Measurements from ENCODE around the gene IGF2R. TPM values are rescaled to one million over a fixed set of nuclear protein-coding genes. Genes with fewer than 3 reads are reported as not detected.

Gene IGF2R
- total RNA-seq, 2 experiments from 2014 or later, result 19.3 to 37.6 TPM

DNA sequence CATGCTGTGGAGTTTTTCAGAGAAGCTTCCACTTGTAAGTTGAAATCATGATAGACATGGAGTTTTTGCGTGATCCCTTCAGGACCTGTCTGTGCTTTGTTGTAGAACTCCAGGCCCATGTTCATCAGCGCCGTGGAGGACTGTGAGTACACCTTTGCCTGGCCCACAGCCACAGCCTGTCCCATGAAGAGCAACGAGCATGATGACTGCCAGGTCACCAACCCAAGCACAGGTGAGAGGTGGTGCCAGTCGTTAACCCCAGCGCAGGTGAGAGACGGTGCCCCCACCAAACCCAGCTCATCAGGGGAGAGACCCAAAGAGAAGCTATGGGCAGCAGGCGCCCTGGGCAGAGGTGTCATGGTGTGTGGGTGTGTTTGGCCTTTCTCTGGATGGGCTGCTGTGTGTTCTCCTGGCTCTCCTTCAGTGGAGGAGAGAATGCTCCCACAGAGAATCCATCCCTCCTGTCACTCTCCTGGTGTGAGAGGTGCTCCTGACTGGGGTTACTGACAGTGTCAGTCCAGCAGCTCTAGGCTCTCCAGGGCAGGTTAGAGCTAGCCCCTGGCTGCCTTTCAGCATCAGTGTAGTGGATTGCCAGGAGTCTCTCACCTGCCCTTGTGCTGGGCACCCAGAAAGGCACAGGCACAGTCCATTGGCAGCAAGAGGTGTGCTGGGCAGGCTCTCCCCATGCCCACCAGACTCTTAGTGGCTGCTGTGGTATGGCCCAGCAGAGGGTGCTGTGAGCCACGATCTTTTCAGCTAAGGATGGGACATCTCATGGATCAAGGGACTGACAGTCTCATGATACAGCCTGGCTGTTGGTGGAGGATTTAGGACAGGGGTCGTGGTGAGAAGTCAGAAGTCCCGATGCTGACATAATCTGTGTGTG lies 103.2 kb downstream of the IGF2R start:
- Histone ChIP-seq H2AFZ (ENCODE audit: low read length) (no peak overlapping the region), H3K9me3 (ENCODE audit: low read length) (no peaks in the 10 kb centered on the region), H3K79me2 (ENCODE audit: insufficient read depth, low read depth, low read length) (no peaks in the 10 kb centered on the region), H3K4me2 (ENCODE audit: low read length) (no peak overlapping the region), H3K36me3 (ENCODE audit: insufficient read depth, low read length) (peaks cover 71% of the 10 kb centered on the region), H3K4me1 (ENCODE audit: insufficient read depth, low read length, poor library complexity, severe bottlenecking) (peaks cover 26% of the 10 kb centered on the region), H3K27ac (ENCODE audit: low read depth, low read length, poor library complexity, severe bottlenecking) (no peak overlapping the region), H4K20me1 (ENCODE audit: insufficient read depth, low read length) (no peaks in the 10 kb centered on the region), H3K9me2 (ENCODE audit: insufficient read depth, low read length) (no peaks in the 10 kb centered on the region), H3K4me3 (ENCODE audit: low read depth, low read length, poor library complexity, severe bottlenecking) (no peak overlapping the region)
- DNase-seq (ENCODE audit: low spot score), result peak; percentile 9
- ChIA-PET CTCF (ENCODE audit: unreplicated experiment) (no interaction called here), POLR2A (no interaction called here)
- BruUV-seq (replicated peaks), result no TSS peak
- TF ChIP-seq EZH2phosphoT487 (IDR thresholded peaks at IDR 0.05; ENCODE audit: borderline replicate concordance, low read depth, low read length), result no peak
- TF ChIP-seq, protein P1, sequence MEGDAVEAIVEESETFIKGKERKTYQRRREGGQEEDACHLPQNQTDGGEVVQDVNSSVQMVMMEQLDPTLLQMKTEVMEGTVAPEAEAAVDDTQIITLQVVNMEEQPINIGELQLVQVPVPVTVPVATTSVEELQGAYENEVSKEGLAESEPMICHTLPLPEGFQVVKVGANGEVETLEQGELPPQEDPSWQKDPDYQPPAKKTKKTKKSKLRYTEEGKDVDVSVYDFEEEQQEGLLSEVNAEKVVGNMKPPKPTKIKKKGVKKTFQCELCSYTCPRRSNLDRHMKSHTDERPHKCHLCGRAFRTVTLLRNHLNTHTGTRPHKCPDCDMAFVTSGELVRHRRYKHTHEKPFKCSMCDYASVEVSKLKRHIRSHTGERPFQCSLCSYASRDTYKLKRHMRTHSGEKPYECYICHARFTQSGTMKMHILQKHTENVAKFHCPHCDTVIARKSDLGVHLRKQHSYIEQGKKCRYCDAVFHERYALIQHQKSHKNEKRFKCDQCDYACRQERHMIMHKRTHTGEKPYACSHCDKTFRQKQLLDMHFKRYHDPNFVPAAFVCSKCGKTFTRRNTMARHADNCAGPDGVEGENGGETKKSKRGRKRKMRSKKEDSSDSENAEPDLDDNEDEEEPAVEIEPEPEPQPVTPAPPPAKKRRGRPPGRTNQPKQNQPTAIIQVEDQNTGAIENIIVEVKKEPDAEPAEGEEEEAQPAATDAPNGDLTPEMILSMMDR (conservative IDR thresholded peaks at IDR 0.05; ENCODE audit: low read length), result peak; percentile 58
- intact Hi-C loops (cut with micrococcal nuclease; ENCODE audit: unreplicated experiment), result no loop called here

DNA sequence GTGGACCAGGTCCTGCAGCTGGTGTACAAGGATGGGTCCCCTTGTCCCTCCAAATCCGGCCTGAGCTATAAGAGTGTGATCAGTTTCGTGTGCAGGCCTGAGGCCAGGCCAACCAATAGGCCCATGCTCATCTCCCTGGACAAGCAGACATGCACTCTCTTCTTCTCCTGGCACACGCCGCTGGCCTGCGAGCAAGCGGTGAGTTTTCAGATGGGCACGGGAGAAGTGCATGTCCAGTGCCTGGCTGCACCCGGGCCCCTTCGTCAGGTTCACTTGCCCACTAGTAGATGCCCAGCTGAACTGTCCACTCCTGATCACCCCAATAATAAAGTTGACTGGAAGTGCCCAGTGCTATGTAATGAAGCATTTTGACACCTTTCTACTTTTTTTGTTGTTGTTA lies 104.4 kb downstream of the IGF2R start:
- intact Hi-C loops (cut with micrococcal nuclease; ENCODE audit: unreplicated experiment), result no loop called here
- CTCF ChIA-PET (ENCODE audit: unreplicated experiment), result no interaction called here
- Histone ChIP-seq H3K36me3 (ENCODE audit: insufficient read depth, low read length) (peaks cover 66% of the 10 kb centered on the region), H3K4me2 (ENCODE audit: low read length) (no peak overlapping the region), H2AFZ (ENCODE audit: low read length) (no peak overlapping the region), H4K20me1 (ENCODE audit: insufficient read depth, low read length) (no peaks in the 10 kb centered on the region), H3K9me2 (ENCODE audit: insufficient read depth, low read length) (no peaks in the 10 kb centered on the region), H3K4me1 (ENCODE audit: insufficient read depth, low read length, poor library complexity, severe bottlenecking) (peaks cover 25% of the 10 kb centered on the region), H3K4me3 (ENCODE audit: low read depth, low read length, poor library complexity, severe bottlenecking) (no peak overlapping the region), H3K79me2 (ENCODE audit: insufficient read depth, low read depth, low read length) (no peaks in the 10 kb centered on the region), H3K27ac (ENCODE audit: low read depth, low read length, poor library complexity, severe bottlenecking) (no peak overlapping the region), H3K9me3 (ENCODE audit: low read length) (no peaks in the 10 kb centered on the region)
- POLR2A ChIA-PET, result interaction anchor here (0.7 kb wide), 1 partner anchor 82 kb away, joined by 3 read pairs; no protein-coding TSS in a partner anchor
- TF ChIP-seq, protein P1 (conservative IDR thresholded peaks at IDR 0.05; ENCODE audit: low read length), result no peak
- no peak for TF ChIP-seq EZH2phosphoT487 (IDR thresholded peaks at IDR 0.05; ENCODE audit: borderline replicate concordance, low read depth, low read length)
- TSS peak; percentile 30 for BruUV-seq (replicated peaks)
- no peak for DNase-seq (ENCODE audit: low spot score)

DNA sequence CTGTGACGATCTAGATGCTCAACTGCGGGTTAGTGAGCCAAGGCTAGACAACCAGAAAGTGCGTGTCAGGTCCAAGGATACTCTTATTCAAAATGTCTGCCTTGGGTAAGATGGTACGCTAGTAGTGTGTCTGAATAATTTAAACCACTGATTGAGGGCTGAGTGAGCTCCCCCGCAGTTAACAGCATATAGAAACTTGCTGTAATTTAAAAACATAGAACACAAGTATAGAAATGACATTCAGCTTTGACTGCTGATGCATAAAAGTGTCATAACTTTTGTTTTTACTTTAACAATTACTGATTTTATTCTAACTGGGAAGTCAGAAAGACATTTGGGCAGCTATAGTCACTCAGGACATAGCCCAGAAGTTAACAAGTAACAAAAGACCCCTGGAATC lies 107.1 kb downstream of the IGF2R start:
- Histone ChIP-seq H3K4me2 (ENCODE audit: low read length) (no peak overlapping the region), H2AFZ (ENCODE audit: low read length) (no peak overlapping the region), H4K20me1 (ENCODE audit: insufficient read depth, low read length) (no peaks in the 10 kb centered on the region), H3K79me2 (ENCODE audit: insufficient read depth, low read depth, low read length) (no peaks in the 10 kb centered on the region), H3K36me3 (ENCODE audit: insufficient read depth, low read length) (peaks cover 62% of the 10 kb centered on the region), H3K4me3 (ENCODE audit: low read depth, low read length, poor library complexity, severe bottlenecking) (no peak overlapping the region), H3K27ac (ENCODE audit: low read depth, low read length, poor library complexity, severe bottlenecking) (no peak overlapping the region), H3K9me3 (ENCODE audit: low read length) (no peaks in the 10 kb centered on the region), H3K9me2 (ENCODE audit: insufficient read depth, low read length) (no peaks in the 10 kb centered on the region), H3K4me1 (ENCODE audit: insufficient read depth, low read length, poor library complexity, severe bottlenecking) (no peaks in the 10 kb centered on the region)
- CTCF ChIA-PET (ENCODE audit: unreplicated experiment), result no interaction called here
- no TSS peak for BruUV-seq (replicated peaks)
- POLR2A ChIA-PET, result interaction anchor here (0.6 kb wide), 1 partner anchor 421 kb away, joined by 3 read pairs; no protein-coding TSS in a partner anchor
- intact Hi-C loops (cut with micrococcal nuclease; ENCODE audit: unreplicated experiment), result no loop called here
- TF ChIP-seq, protein P1 (conservative IDR thresholded peaks at IDR 0.05; ENCODE audit: low read length), result no peak
- TF ChIP-seq EZH2phosphoT487 (IDR thresholded peaks at IDR 0.05; ENCODE audit: borderline replicate concordance, low read depth, low read length), result no peak
- DNase-seq (ENCODE audit: low spot score), result no peak
